Adrenal gland (tissue), 12 donors: ENCODE data around the gene ASTN2. TPM values are rescaled to one million over a fixed set of nuclear protein-coding genes. Genes with fewer than 3 reads are reported as not detected.
A peak's percentile ranks its signal among the peaks of the same experiment; 100 is the strongest.

Source experiments
- DNase-seq, 7 donors: peaks; one replicate each; pipeline ENCODE4 v3.0.0-alpha.2; 2019 to 2020
- H3K27ac ChIP-seq, 5 donors: fragments of 200-600 bp; sonication (generic) in 4 of 5; 1 replicate in 3 of 5; 2 replicates in 2 of 5; pipeline versions ENCODE4 v1.5.1 to v1.8.0; 2016 to 2020; ENCODE audit warnings: mild to moderate bottlenecking in 1 of 5
- H3K27me3 ChIP-seq: fragments of 200-600 bp; 2 replicates; pipeline ENCODE4 v1.8.0; 2021
- H3K36me3 ChIP-seq, 2 donors: fragments of 200-600 bp; replicated peaks in 1 of 2; 1 replicate in 1 of 2; 2 replicates in 1 of 2; pipeline versions ENCODE4 v1.5.1 to v1.8.0; 2018 to 2022
- H3K4me1 ChIP-seq, 2 donors: fragments of 200-600 bp; replicated peaks in 1 of 2; 1 replicate in 1 of 2; 2 replicates in 1 of 2; pipeline versions ENCODE4 v1.5.1 to v1.8.0; 2018 to 2021
- H3K4me3 ChIP-seq, 4 donors: fragments of 200-600 bp; sonication (generic) in 3 of 4; one replicate each; pipeline ENCODE4 v1.5.1; 2016 to 2018
- H3K9me3 ChIP-seq, 3 donors: fragments of 200-600 bp; sonication (generic) in 1 of 3; replicated peaks in 1 of 3; 1 replicate in 2 of 3; 2 replicates in 1 of 3; pipeline versions ENCODE4 v1.5.1 to v1.8.0; 2016 to 2021
- CTCF ChIP-seq, 6 experiments: fragments of 450-650 bp in 4 of 6; fragments of 200-600 bp in 2 of 6; sonication (generic) in 1 of 6; IDR thresholded peaks; 1 replicate in 5 of 6; 2 replicates in 1 of 6; pipeline versions ENCODE4 v1.5.1 to v1.8.0; 2016 to 2021; ENCODE audit warnings: antibody characterized with exemption in 6 of 6, mild to moderate bottlenecking in 2 of 6, moderate library complexity in 1 of 6
- POLR2A ChIP-seq, 2 donors: fragments of 450-650 bp; IDR thresholded peaks; one replicate each; pipeline ENCODE4 v1.6.1; 2017; ENCODE audit warnings: antibody characterized with exemption in 2 of 2, mild to moderate bottlenecking in 2 of 2, moderate library complexity in 1 of 2
- WGBS, 4 donors: extraction: QIAGEN DNeasy Blood & Tissue Kit in 2 of 4; methylation state at CpG; one replicate each; pipeline versions ENCODE4 v1.1.5 to v1.1.7; 2013 to 2017; 5-methylcytosine and 5-hydroxymethylcytosine counted together
- intact Hi-C, 2 donors: fragments of 100-400 bp; cut with DNase I; formaldehyde crosslinking; loops; one replicate each; pipeline versions ENCODE4 v1.14.1 to v1.15.0; 2022 to 2023
- polyA plus RNA-seq, 3 donors: library from polyadenylated mRNA; stranded (reverse); fragments of 200-250 nt in 2 of 3; fragments of 350-450 nt in 1 of 3; fragmentation: Illumina TruSeq in 1 of 3; extraction: RNeasy Lipid Tissue Mini Kit (QIAGEN cat#74804) in 1 of 3; gene quantifications; one replicate each; pipeline ENCODE4 v1.2.3, GENCODE V29; 2013 to 2014
- total RNA-seq, 9 donors: library from RNA; depleted of rRNA in 4 of 9; stranded (reverse); fragments of >200 nt in 4 of 9; fragments of 120-200 nt in 1 of 9; fragmentation: NEBNext Ultra II Directional in 1 of 9; extraction: Animal tissue kit (Norgen Biotek cat#: 25700) in 1 of 9; gene quantifications; one replicate each; pipeline versions ENCODE4 v1.1.0 to v1.2.4, GENCODE V29; 2013 to 2023
- donor health status: healthy with polysubstance abuse.
- donor health status: Bipolar disorder and iron deficiency.
- donor health status: DM: yes; HTN: yes; CAD: no.
- donor health status: DM: no; HTN: no; CAD: no.
- donor health status: DM: no; HTN: no; CAD: no.
- donor health status: DM: yes; HTN: yes; CAD: no.

ASTN2 gene
- total and polyA plus RNA-seq, 12 donors, result 2.5 to 15.6 (median 6.8) TPM

DNA sequence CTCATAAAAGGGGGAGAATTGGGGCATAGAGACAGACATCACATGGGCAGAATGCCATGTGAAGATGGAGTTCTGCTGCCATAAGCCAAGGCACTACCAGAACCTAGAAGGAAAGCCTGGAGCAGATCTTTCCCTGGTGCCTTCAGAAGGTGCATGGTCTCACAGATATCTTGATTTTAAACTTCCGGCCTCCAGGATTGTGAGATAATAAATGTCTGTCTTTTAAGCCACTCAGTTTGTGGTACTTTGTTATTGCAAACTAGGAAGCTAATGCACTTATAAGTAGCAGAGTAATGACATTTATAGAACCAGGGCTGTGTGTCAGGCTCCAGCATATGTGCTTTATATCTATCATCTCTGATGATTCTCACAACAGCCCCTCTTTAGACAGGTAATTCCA, 130.4 kb downstream of the ASTN2 start:
- intact Hi-C loops, result no loop called here
- WGBS, 4 donors, result 53 to 84% (median 66%) methylated on average over 1 of the region's 1 CpG
- no peak overlapping the region for H3K4me3 ChIP-seq
- DNase-seq, result no peak
- no peaks in the 10 kb centered on the region for H3K9me3 ChIP-seq
- no peaks in the 10 kb centered on the region for H3K27me3 ChIP-seq
- no peak overlapping the region for H3K27ac ChIP-seq
- no peaks in the 10 kb centered on the region for H3K36me3 ChIP-seq
- H3K4me1 ChIP-seq, result no peaks in the 10 kb centered on the region
- TF ChIP-seq POLR2A (IDR thresholded peaks at IDR 0.05) (no peak), CTCF (IDR thresholded peaks at IDR 0.05) (no peak)

GRCh38 chr9:117282541-117282940, 132.3 kb downstream of the ASTN2 start:
- H3K9me3 ChIP-seq, result no peaks in the 10 kb centered on the region
- no peaks in the 10 kb centered on the region for H3K27me3 ChIP-seq
- H3K27ac ChIP-seq, result no peak overlapping the region
- intact Hi-C loops, result no loop called here
- H3K4me3 ChIP-seq, result no peak overlapping the region
- H3K36me3 ChIP-seq, result no peaks in the 10 kb centered on the region
- H3K4me1 ChIP-seq, result no peaks in the 10 kb centered on the region
- TF ChIP-seq CTCF (IDR thresholded peaks at IDR 0.05) (no peak), POLR2A (IDR thresholded peaks at IDR 0.05) (no peak)
- no peak for DNase-seq
- WGBS, 4 donors, result 41 to 71% (median 65%) methylated on average over 2 of the region's 2 CpGs

GRCh38 chr9:117278471-117279035, 136.3 kb downstream of the ASTN2 start:
- H3K4me1 ChIP-seq, result no peaks in the 10 kb centered on the region
- WGBS, 4 donors, result 49 to 58% (median 51%) methylated on average over 7 of the region's 7 CpGs
- no peaks in the 10 kb centered on the region for H3K9me3 ChIP-seq
- no peak overlapping the region for H3K4me3 ChIP-seq
- H3K27ac ChIP-seq, result no peak overlapping the region
- intact Hi-C loops, result no loop called here
- H3K27me3 ChIP-seq, result no peaks in the 10 kb centered on the region
- TF ChIP-seq CTCF (IDR thresholded peaks at IDR 0.05) (no peak), POLR2A (IDR thresholded peaks at IDR 0.05) (no peak)
- DNase-seq, result peak in 1 of 7 donors; percentile 57
- H3K36me3 ChIP-seq, result no peaks in the 10 kb centered on the region

GRCh38 chr9:117278020-117278419, 136.8 kb downstream of the ASTN2 start:
- intact Hi-C loops, result no loop called here
- no peak for DNase-seq
- no peaks in the 10 kb centered on the region for H3K4me1 ChIP-seq
- no peak overlapping the region for H3K27ac ChIP-seq
- 37 to 44% (median 41%) methylated on average over 4 of the region's 4 CpGs for WGBS, 4 donors
- H3K27me3 ChIP-seq, result no peaks in the 10 kb centered on the region
- no peaks in the 10 kb centered on the region for H3K36me3 ChIP-seq
- H3K4me3 ChIP-seq, result no peak overlapping the region
- no peaks in the 10 kb centered on the region for H3K9me3 ChIP-seq
- TF ChIP-seq POLR2A (IDR thresholded peaks at IDR 0.05), result no peak
- no peak for TF ChIP-seq CTCF (IDR thresholded peaks at IDR 0.05)
